ENCODE measurements around the gene NSFL1C.

The NSFL1C gene

GRCh38 chr20:1417273-1417672, 49.4 kb downstream of the NSFL1C start:
- H4K20me1 ChIP-seq (ENCODE audit: insufficient read depth, low read length): no peaks in the 10 kb centered on the region
- TF ChIP-seq EZH2 (IDR thresholded peaks at IDR 0.05; ENCODE audit: borderline replicate concordance, low read depth, low read length, severe bottlenecking): no peak
- TF ChIP-seq CTCF (IDR thresholded peaks at IDR 0.05; ENCODE audit: borderline replicate concordance, extremely low read depth, low read length, poor library complexity, severe bottlenecking): no peak
- H2AFZ ChIP-seq (ENCODE audit: low read depth, low read length): no peak overlapping the region
- H3K36me3 ChIP-seq (ENCODE audit: insufficient read depth, low read length): no peaks in the 10 kb centered on the region
- no peak overlapping the region for H3K27ac ChIP-seq (ENCODE audit: low read length)
- no peaks in the 10 kb centered on the region for H3K4me1 ChIP-seq (ENCODE audit: insufficient read depth, low read length)
- no peaks in the 10 kb centered on the region for H3K79me2 ChIP-seq (ENCODE audit: insufficient read depth, low read length)
- no peak overlapping the region for H3K9ac ChIP-seq (ENCODE audit: low read depth, low read length)
- H3K27me3 ChIP-seq (ENCODE audit: insufficient read depth, low read length, poor library complexity): peaks cover 2% of the 10 kb centered on the region
- H3K4me3 ChIP-seq (ENCODE audit: low read depth in 1 of 2, low read length in 2 of 2): no peak overlapping the region
- H3K4me2 ChIP-seq (ENCODE audit: insufficient read depth, low read length): no peak overlapping the region
- ATAC-seq (ENCODE audit: insufficient read depth, low read depth) (no peak), DNase-seq (no peak)
- peaks cover 30% of the 10 kb centered on the region for H3K9me3 ChIP-seq (ENCODE audit: insufficient read depth, low read length, severe bottlenecking)

- H3K9ac ChIP-seq (ENCODE audit: low read depth, low read length): no peak overlapping the region
- no peaks in the 10 kb centered on the region for H4K20me1 ChIP-seq (ENCODE audit: insufficient read depth, low read length)
- H3K4me3 ChIP-seq (ENCODE audit: low read depth in 1 of 2, low read length in 2 of 2): no peak overlapping the region
- H3K79me2 ChIP-seq (ENCODE audit: insufficient read depth, low read length): no peaks in the 10 kb centered on the region
- peaks cover 4% of the 10 kb centered on the region for H3K27me3 ChIP-seq (ENCODE audit: insufficient read depth, low read length, poor library complexity)
- peaks cover 27% of the 10 kb centered on the region for H3K9me3 ChIP-seq (ENCODE audit: insufficient read depth, low read length, severe bottlenecking)
- H3K36me3 ChIP-seq (ENCODE audit: insufficient read depth, low read length): no peaks in the 10 kb centered on the region
- no peaks in the 10 kb centered on the region for H3K4me1 ChIP-seq (ENCODE audit: insufficient read depth, low read length)
- DNase-seq: no peak
- ATAC-seq (ENCODE audit: insufficient read depth, low read depth): peak; percentile 35; the same call in 1 of the 3 replicates
- H3K4me2 ChIP-seq (ENCODE audit: insufficient read depth, low read length): no peak overlapping the region
- no peak overlapping the region for H2AFZ ChIP-seq (ENCODE audit: low read depth, low read length)
- H3K27ac ChIP-seq (ENCODE audit: low read length): no peak overlapping the region
- TF ChIP-seq EZH2 (IDR thresholded peaks at IDR 0.05; ENCODE audit: borderline replicate concordance, low read depth, low read length, severe bottlenecking): no peak
- no peak for TF ChIP-seq CTCF (IDR thresholded peaks at IDR 0.05; ENCODE audit: borderline replicate concordance, extremely low read depth, low read length, poor library complexity, severe bottlenecking)
Measured at GRCh38 chr20:1415667-1416468, 50.8 kb downstream of the NSFL1C start.

- Histone ChIP-seq H3K27ac (ENCODE audit: low read length) (no peak overlapping the region), H2AFZ (ENCODE audit: low read depth, low read length) (no peak overlapping the region), H3K9ac (ENCODE audit: low read depth, low read length) (no peak overlapping the region), H3K79me2 (ENCODE audit: insufficient read depth, low read length) (no peaks in the 10 kb centered on the region), H3K4me3 (ENCODE audit: low read depth in 1 of 2, low read length in 2 of 2) (no peak overlapping the region), H3K4me2 (ENCODE audit: insufficient read depth, low read length) (no peak overlapping the region), H3K9me3 (ENCODE audit: insufficient read depth, low read length, severe bottlenecking) (peaks cover 19% of the 10 kb centered on the region), H4K20me1 (ENCODE audit: insufficient read depth, low read length) (no peaks in the 10 kb centered on the region), H3K27me3 (ENCODE audit: insufficient read depth, low read length, poor library complexity) (peaks cover 4% of the 10 kb centered on the region), H3K36me3 (ENCODE audit: insufficient read depth, low read length) (no peaks in the 10 kb centered on the region), H3K4me1 (ENCODE audit: insufficient read depth, low read length) (no peaks in the 10 kb centered on the region)
- TF ChIP-seq EZH2 (IDR thresholded peaks at IDR 0.05; ENCODE audit: borderline replicate concordance, low read depth, low read length, severe bottlenecking) (no peak), CTCF (IDR thresholded peaks at IDR 0.05; ENCODE audit: borderline replicate concordance, extremely low read depth, low read length, poor library complexity, severe bottlenecking) (no peak)
- DNase-seq (no peak), ATAC-seq (ENCODE audit: insufficient read depth, low read depth) (no peak)
Measured at GRCh38 chr20:1414982-1415381, 51.7 kb downstream of the NSFL1C start.
